HEK293 (cell line): Measurements from ENCODE around the gene RNF225.

Experiments
- BCL11A ChIP-seq: fragments of 450-650 bp; formaldehyde crosslinking; IDR thresholded peaks from 2 replicates; pipeline ENCODE4 v1.5.1; 2016; ENCODE audit warnings: low read depth, missing biosample characterization, missing genetic modification characterization
- PRDM1 ChIP-seq: fragments of 450-650 bp; formaldehyde crosslinking; IDR thresholded peaks from 2 replicates; pipeline ENCODE4; 2016; ENCODE audit warnings: missing biosample characterization, missing genetic modification characterization
- YY1 ChIP-seq: fragments of 450-650 bp; formaldehyde crosslinking; IDR thresholded peaks from 2 replicates; pipeline ENCODE4 v1.5.1; 2018; ENCODE audit warnings: missing biosample characterization, missing genetic modification characterization
- ZNF121 ChIP-seq: fragments of 450-650 bp; formaldehyde crosslinking; IDR thresholded peaks from 2 replicates; pipeline ENCODE4 v1.5.1; 2016; ENCODE audit warnings: missing biosample characterization, missing genetic modification characterization
- ZNF133 ChIP-seq: fragments of 450-650 bp; formaldehyde crosslinking; IDR thresholded peaks from 2 replicates; pipeline ENCODE4 v1.5.1; 2016; ENCODE audit warnings: missing biosample characterization, missing genetic modification characterization
- ZNF184 ChIP-seq: fragments of 450-650 bp; IDR thresholded peaks from 2 replicates; pipeline ENCODE4 v1.5.1; 2018; ENCODE audit warnings: missing biosample characterization, mild to moderate bottlenecking, missing genetic modification characterization
- ZNF585B ChIP-seq: fragments of 450-650 bp; formaldehyde crosslinking; IDR thresholded peaks from 2 replicates; pipeline ENCODE4 v1.5.1; 2016; ENCODE audit warnings: missing biosample characterization, missing genetic modification characterization
- ZNF660 ChIP-seq: fragments of 450-650 bp; IDR thresholded peaks from 2 replicates; pipeline ENCODE4 v1.5.1; 2018; ENCODE audit warnings: missing biosample characterization, mild to moderate bottlenecking, missing genetic modification characterization
- ZNF776 ChIP-seq: fragments of 450-650 bp; formaldehyde crosslinking; IDR thresholded peaks from 2 replicates; pipeline ENCODE4 v1.5.0; 2017; ENCODE audit warnings: missing biosample characterization, missing genetic modification characterization, borderline replicate concordance
- ZSCAN30 ChIP-seq: fragments of 450-650 bp; IDR thresholded peaks from 2 replicates; pipeline ENCODE4 v1.5.1; 2018; ENCODE audit warnings: missing biosample characterization, mild to moderate bottlenecking, missing genetic modification characterization, moderate library complexity
- TF ChIP-seq, protein P1 (sequence below): fragments of 450-650 bp; formaldehyde crosslinking; IDR thresholded peaks from 2 replicates; pipeline ENCODE4 v1.5.1; 2016; ENCODE audit warnings: missing biosample characterization, missing genetic modification characterization
- TF ChIP-seq, protein P2 (sequence below): fragments of 450-650 bp; formaldehyde crosslinking; IDR thresholded peaks from 2 replicates; pipeline ENCODE4 v1.5.1; 2016; ENCODE audit warnings: missing biosample characterization, missing genetic modification characterization
- TF ChIP-seq, protein P3 (sequence below): fragments of 450-650 bp; formaldehyde crosslinking; IDR thresholded peaks from 2 replicates; pipeline ENCODE4 v1.5.0; 2017; ENCODE audit warnings: missing biosample characterization, missing genetic modification characterization, borderline replicate concordance
- TF ChIP-seq, protein P4 (sequence below): fragments of 450-650 bp; formaldehyde crosslinking; IDR thresholded peaks from 2 replicates; pipeline ENCODE4 v1.5.1; 2016; ENCODE audit warnings: missing biosample characterization, missing genetic modification characterization, borderline replicate concordance

DNA sequence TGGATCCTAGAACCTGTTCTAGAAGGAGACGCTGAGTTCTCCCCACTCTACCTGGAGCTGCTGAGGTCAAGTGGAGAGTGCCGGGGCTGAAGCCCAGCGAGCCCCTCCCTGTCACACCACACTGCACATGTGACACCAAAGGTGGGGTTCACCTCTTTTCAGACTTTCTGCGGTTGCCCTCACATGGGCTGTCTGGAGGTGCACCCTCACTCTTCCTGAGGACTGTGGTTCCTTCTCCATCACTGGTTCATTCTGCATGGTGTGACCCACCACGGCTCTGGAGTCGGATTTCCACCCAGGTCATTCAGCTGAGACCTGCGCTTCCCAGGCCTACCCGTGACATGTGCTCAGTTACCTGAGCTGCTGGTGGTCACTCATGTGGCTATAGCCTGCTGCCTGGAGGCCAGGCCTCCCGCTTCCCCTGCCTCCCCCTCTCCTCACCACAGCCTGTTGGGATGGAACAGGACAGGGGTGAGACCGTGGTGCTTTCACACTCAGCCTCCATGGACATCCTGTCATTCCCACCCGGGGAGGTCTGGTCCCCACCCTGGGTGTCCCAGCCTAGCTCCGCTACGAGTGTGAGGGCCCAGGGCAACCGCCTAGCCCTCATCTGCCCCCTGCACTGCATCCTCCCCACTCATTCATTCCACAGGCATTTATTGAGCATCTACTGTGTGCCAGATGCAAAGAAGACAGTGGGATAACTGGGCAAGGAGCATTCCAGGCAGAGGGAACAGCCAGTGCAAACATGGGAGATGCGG, 41.6 kb upstream of the RNF225 start:
- TF ChIP-seq ZNF660 (tag by site-specific recombination) = no peak
- TF ChIP-seq ZSCAN30 (tag by site-specific recombination) = no peak
- TF ChIP-seq, protein P1, sequence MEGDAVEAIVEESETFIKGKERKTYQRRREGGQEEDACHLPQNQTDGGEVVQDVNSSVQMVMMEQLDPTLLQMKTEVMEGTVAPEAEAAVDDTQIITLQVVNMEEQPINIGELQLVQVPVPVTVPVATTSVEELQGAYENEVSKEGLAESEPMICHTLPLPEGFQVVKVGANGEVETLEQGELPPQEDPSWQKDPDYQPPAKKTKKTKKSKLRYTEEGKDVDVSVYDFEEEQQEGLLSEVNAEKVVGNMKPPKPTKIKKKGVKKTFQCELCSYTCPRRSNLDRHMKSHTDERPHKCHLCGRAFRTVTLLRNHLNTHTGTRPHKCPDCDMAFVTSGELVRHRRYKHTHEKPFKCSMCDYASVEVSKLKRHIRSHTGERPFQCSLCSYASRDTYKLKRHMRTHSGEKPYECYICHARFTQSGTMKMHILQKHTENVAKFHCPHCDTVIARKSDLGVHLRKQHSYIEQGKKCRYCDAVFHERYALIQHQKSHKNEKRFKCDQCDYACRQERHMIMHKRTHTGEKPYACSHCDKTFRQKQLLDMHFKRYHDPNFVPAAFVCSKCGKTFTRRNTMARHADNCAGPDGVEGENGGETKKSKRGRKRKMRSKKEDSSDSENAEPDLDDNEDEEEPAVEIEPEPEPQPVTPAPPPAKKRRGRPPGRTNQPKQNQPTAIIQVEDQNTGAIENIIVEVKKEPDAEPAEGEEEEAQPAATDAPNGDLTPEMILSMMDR (tag by site-specific recombination) = no peak
- TF ChIP-seq ZNF121 (tag by site-specific recombination) = no peak
- TF ChIP-seq, protein P2, sequence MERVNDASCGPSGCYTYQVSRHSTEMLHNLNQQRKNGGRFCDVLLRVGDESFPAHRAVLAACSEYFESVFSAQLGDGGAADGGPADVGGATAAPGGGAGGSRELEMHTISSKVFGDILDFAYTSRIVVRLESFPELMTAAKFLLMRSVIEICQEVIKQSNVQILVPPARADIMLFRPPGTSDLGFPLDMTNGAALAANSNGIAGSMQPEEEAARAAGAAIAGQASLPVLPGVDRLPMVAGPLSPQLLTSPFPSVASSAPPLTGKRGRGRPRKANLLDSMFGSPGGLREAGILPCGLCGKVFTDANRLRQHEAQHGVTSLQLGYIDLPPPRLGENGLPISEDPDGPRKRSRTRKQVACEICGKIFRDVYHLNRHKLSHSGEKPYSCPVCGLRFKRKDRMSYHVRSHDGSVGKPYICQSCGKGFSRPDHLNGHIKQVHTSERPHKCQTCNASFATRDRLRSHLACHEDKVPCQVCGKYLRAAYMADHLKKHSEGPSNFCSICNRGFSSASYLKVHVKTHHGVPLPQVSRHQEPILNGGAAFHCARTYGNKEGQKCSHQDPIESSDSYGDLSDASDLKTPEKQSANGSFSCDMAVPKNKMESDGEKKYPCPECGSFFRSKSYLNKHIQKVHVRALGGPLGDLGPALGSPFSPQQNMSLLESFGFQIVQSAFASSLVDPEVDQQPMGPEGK (tag by site-specific recombination) = no peak
- TF ChIP-seq, protein P3, sequence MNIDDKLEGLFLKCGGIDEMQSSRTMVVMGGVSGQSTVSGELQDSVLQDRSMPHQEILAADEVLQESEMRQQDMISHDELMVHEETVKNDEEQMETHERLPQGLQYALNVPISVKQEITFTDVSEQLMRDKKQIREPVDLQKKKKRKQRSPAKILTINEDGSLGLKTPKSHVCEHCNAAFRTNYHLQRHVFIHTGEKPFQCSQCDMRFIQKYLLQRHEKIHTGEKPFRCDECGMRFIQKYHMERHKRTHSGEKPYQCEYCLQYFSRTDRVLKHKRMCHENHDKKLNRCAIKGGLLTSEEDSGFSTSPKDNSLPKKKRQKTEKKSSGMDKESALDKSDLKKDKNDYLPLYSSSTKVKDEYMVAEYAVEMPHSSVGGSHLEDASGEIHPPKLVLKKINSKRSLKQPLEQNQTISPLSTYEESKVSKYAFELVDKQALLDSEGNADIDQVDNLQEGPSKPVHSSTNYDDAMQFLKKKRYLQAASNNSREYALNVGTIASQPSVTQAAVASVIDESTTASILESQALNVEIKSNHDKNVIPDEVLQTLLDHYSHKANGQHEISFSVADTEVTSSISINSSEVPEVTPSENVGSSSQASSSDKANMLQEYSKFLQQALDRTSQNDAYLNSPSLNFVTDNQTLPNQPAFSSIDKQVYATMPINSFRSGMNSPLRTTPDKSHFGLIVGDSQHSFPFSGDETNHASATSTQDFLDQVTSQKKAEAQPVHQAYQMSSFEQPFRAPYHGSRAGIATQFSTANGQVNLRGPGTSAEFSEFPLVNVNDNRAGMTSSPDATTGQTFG = no peak
- no peak for TF ChIP-seq PRDM1 (tag by site-specific recombination)
- no peak for TF ChIP-seq ZNF776 (tag by site-specific recombination)
- TF ChIP-seq ZNF133 (tag by site-specific recombination) = no peak
- no peak for TF ChIP-seq YY1 (tag by site-specific recombination)
- no peak for TF ChIP-seq ZNF184 (tag by site-specific recombination)
- TF ChIP-seq ZNF585B (tag by site-specific recombination) = no peak
- TF ChIP-seq, protein P4, sequence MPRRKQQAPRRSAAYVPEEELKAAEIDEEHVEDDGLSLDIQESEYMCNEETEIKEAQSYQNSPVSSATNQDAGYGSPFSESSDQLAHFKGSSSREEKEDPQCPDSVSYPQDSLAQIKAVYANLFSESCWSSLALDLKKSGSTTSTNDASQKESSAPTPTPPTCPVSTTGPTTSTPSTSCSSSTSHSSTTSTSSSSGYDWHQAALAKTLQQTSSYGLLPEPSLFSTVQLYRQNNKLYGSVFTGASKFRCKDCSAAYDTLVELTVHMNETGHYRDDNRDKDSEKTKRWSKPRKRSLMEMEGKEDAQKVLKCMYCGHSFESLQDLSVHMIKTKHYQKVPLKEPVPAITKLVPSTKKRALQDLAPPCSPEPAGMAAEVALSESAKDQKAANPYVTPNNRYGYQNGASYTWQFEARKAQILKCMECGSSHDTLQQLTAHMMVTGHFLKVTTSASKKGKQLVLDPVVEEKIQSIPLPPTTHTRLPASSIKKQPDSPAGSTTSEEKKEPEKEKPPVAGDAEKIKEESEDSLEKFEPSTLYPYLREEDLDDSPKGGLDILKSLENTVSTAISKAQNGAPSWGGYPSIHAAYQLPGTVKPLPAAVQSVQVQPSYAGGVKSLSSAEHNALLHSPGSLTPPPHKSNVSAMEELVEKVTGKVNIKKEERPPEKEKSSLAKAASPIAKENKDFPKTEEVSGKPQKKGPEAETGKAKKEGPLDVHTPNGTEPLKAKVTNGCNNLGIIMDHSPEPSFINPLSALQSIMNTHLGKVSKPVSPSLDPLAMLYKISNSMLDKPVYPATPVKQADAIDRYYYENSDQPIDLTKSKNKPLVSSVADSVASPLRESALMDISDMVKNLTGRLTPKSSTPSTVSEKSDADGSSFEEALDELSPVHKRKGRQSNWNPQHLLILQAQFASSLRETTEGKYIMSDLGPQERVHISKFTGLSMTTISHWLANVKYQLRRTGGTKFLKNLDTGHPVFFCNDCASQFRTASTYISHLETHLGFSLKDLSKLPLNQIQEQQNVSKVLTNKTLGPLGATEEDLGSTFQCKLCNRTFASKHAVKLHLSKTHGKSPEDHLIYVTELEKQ (tag by site-specific recombination) = no peak
- TF ChIP-seq BCL11A (tag by site-specific recombination) = no peak
